AG09319 (cell line): ENCODE results near the gene LMX1A.

ENCODE experiments used
- DNase-seq: peaks from one replicate; pipeline ENCODE4 v3.0.0-alpha.2; 2010; ENCODE audit warnings: low read depth; ENCODE audit errors: extremely low read depth
- TF ChIP-seq, protein P1 (sequence below): IDR thresholded peaks from 2 replicates; pipeline ENCODE4 v1.5.1; 2011; ENCODE audit warnings: low read depth, mild to moderate bottlenecking, inconsistent platforms, low read length, moderate library complexity

The LMX1A gene

DNA sequence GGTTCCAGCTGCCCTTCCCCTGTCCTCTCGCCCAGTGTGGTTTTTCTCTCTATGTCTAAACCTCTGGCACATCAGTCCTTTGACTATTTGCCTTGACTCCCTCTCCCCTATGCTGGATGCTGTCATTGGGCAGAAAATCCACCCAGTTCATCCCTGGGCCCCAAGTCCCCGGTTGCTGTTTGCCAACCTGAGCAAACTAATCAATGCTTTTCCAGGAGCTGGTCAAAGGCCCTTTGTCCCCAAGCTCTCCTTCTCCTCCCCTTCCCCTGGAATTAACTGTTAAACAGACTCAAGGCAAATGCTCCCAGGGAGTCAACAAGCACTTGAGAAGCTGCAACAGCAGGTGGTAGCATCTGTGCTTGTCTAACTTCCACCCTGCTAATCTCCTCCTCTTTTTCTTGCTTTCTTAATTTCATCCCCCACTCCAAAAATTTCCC, 102.7 kb downstream of the LMX1A start:
- TF ChIP-seq, protein P1, sequence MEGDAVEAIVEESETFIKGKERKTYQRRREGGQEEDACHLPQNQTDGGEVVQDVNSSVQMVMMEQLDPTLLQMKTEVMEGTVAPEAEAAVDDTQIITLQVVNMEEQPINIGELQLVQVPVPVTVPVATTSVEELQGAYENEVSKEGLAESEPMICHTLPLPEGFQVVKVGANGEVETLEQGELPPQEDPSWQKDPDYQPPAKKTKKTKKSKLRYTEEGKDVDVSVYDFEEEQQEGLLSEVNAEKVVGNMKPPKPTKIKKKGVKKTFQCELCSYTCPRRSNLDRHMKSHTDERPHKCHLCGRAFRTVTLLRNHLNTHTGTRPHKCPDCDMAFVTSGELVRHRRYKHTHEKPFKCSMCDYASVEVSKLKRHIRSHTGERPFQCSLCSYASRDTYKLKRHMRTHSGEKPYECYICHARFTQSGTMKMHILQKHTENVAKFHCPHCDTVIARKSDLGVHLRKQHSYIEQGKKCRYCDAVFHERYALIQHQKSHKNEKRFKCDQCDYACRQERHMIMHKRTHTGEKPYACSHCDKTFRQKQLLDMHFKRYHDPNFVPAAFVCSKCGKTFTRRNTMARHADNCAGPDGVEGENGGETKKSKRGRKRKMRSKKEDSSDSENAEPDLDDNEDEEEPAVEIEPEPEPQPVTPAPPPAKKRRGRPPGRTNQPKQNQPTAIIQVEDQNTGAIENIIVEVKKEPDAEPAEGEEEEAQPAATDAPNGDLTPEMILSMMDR: no peak
- no peak for DNase-seq

GRCh38 chr1:165248969-165249571, 107.4 kb downstream of the LMX1A start:
- no peak for DNase-seq
- TF ChIP-seq, protein P1: no peak

GRCh38 chr1:165241952-165242351, 114.6 kb downstream of the LMX1A start:
- TF ChIP-seq, protein P1: no peak
- DNase-seq: no peak

DNA sequence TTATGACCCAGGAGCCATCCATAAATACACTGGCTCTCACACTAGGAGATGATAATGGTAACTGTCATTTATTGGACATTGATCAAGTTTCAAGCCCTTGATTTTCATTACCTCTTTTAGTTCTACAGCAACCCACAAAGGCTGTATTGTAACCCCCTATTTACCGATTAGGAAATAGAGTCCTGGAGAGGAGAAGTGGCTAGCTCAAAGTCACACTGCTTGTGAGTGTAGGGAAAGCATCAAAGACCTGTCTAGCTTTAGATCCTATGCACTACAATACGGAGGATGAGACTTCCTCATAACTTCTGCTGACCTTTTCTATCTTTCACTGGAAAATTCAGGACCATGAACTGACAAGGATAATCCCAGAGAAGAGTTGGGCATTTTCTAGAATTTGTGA, 115.2 kb downstream of the LMX1A start:
- TF ChIP-seq, protein P1: no peak
- no peak for DNase-seq

GRCh38 chr1:165240492-165240891, 116.0 kb downstream of the LMX1A start:
- TF ChIP-seq, protein P1: no peak
- no peak for DNase-seq

GRCh38 chr1:165239873-165240272, 116.6 kb downstream of the LMX1A start:
- DNase-seq: no peak
- TF ChIP-seq, protein P1: no peak

DNA sequence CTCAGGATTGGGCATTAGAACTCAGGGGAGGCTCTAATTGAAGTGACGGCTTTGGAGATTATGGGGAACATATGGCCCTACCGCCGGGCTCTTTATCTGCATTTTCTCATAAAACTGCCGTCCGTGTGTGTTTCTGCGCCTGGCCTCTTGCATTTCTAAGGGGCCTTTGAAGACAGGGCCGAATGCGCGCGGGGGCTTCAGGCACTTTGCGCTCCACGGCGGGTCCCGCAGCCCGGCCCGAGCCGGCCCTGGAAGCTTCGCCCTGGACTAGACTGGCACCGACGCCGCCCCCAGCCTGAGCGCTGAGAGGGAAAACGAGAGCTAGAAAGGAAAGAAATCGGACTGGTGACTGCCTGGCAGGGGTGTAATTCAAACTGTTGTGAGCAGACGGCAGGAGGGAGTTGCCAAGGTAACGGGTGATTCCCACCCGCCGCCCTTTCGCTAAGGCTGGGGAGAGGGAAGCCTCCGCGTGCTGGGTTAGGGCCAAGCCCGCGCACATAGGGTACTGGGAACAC, 120.7 kb downstream of the LMX1A start:
- DNase-seq: no peak
- TF ChIP-seq, protein P1: no peak
